GM23248 (cell line): ENCODE data around the gene DTNB.

Source experiments
- EZH2 ChIP-seq: fragments of 200-600 bp; sonication (generic); IDR thresholded peaks from 2 replicates; pipeline ENCODE4 v1.6.1; 2018; ENCODE audit warnings: antibody characterized with exemption, mild to moderate bottlenecking; ENCODE audit not compliant: insufficient read depth, poor library complexity, severe bottlenecking
- EZH2phosphoT487 ChIP-seq: fragments of 200-600 bp; sonication (generic); IDR thresholded peaks from 2 replicates; pipeline ENCODE4 v1.6.1; 2018; ENCODE audit warnings: antibody characterized with exemption, moderate library complexity, mild to moderate bottlenecking, low read depth; ENCODE audit not compliant: insufficient read depth

DNA sequence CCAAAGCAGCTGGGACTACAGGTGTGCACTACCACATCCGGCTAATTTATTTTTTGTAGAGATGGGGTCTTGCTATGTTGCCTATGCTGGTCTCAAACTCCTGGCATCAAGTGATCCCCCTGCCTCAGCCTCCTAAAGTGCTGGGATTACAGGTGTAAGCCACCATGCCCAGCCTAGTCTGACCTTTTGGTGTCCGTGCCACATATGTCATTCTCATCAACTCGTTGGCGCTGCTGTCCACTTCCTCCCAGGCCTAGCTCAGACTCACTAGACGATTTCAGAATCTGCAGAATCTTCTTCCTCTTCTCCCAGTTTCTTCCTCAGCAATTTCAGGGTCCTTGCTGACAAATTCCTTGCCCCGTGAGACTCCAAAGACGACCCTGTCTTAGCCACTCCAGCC, 291.9 kb downstream of the DTNB start:
- TF ChIP-seq EZH2phosphoT487 = no peak
- no peak for TF ChIP-seq EZH2
